Spleen (tissue), 11 donors: ENCODE measurements around the gene GAPDHS. TPM values are rescaled to one million over a fixed set of nuclear protein-coding genes. Genes with fewer than 3 reads are reported as not detected.

Experiments used
- DNase-seq: peaks from one replicate; pipeline ENCODE4 v3.0.0-alpha.2; 2020
- H3K27ac ChIP-seq, 8 donors: fragments of 200-600 bp; sonication (generic) in 7 of 8; 1 replicate in 4 of 8; 2 replicates in 4 of 8; pipeline versions ENCODE4 v1.5.0 to v1.8.0; 2016 to 2021; ENCODE audit warnings: inconsistent platforms in 4 of 8, mild to moderate bottlenecking in 4 of 8, moderate library complexity in 1 of 8
- H3K27me3 ChIP-seq, 7 donors: fragments of 200-600 bp; sonication (generic) in 6 of 7; replicated peaks in 1 of 7; 1 replicate in 4 of 7; 2 replicates in 3 of 7; pipeline versions ENCODE4 v1.5.0 to v1.8.0; 2016 to 2021; ENCODE audit warnings: inconsistent platforms in 3 of 7, mild to moderate bottlenecking in 1 of 7
- H3K36me3 ChIP-seq, 6 donors: fragments of 200-600 bp; sonication (generic) in 5 of 6; 1 replicate in 4 of 6; 2 replicates in 2 of 6; pipeline versions ENCODE4 v1.5.0 to v1.8.0; 2016 to 2021; ENCODE audit warnings: inconsistent platforms in 2 of 6
- H3K4me1 ChIP-seq, 6 donors: fragments of 200-600 bp; sonication (generic) in 5 of 6; 1 replicate in 3 of 6; 2 replicates in 3 of 6; pipeline versions ENCODE4 v1.5.0 to v1.8.0; 2016 to 2021; ENCODE audit warnings: inconsistent platforms in 3 of 6
- H3K4me3 ChIP-seq, 8 donors: fragments of 200-600 bp; sonication (generic) in 7 of 8; 1 replicate in 4 of 8; 2 replicates in 4 of 8; pipeline versions ENCODE4 v1.5.0 to v1.8.0; 2016 to 2021; ENCODE audit warnings: inconsistent platforms in 4 of 8, mild to moderate bottlenecking in 4 of 8, moderate library complexity in 2 of 8
- H3K9me3 ChIP-seq, 8 donors: fragments of 200-600 bp; sonication (generic) in 7 of 8; 1 replicate in 4 of 8; 2 replicates in 4 of 8; pipeline versions ENCODE4 v1.5.0 to v1.8.0; 2016 to 2021; ENCODE audit warnings: inconsistent platforms in 4 of 8
- CTCF ChIP-seq, 11 experiments: fragments of 200-600 bp in 7 of 11; fragments of 450-650 bp in 4 of 11; sonication (generic) in 4 of 11; IDR thresholded peaks in 8 of 11; conservative IDR thresholded peaks in 3 of 11; 1 replicate in 7 of 11; 2 replicates in 4 of 11; pipeline versions ENCODE4 v1.4.0 to v1.8.0; 2016 to 2021; ENCODE audit warnings: antibody characterized with exemption in 11 of 11, inconsistent platforms in 4 of 11, mild to moderate bottlenecking in 1 of 11
- POLR2A ChIP-seq, 3 donors: fragments of 450-650 bp; IDR thresholded peaks; one replicate each; pipeline ENCODE4 v1.5.1; 2017; ENCODE audit warnings: antibody characterized with exemption in 3 of 3, mild to moderate bottlenecking in 1 of 3
- POLR2AphosphoS5 ChIP-seq, 3 donors: sonication (generic); formaldehyde crosslinking; IDR thresholded peaks; one replicate each; pipeline ENCODE4 v1.5.1; 2017; ENCODE audit warnings: antibody characterized with exemption in 3 of 3
- WGBS, 5 donors: extraction: QIAGEN DNeasy Blood & Tissue Kit in 3 of 5; methylation state at CpG; one replicate each; pipeline versions ENCODE4 v1.1.5 to v1.1.7; 2013 to 2018; 5-methylcytosine and 5-hydroxymethylcytosine counted together
- intact Hi-C: fragments of 100-400 bp; cut with DNase I; formaldehyde crosslinking; loops from one replicate; pipeline ENCODE4 v1.15.0; 2023; ENCODE audit warnings: low total_unique reads
- polyA plus RNA-seq, 3 donors: library from polyadenylated mRNA; stranded (reverse); fragments of 200-250 nt; gene quantifications; one replicate each; pipeline ENCODE4 v1.2.1, GENCODE V29; 2013
- total RNA-seq, 7 donors: library from RNA; depleted of rRNA in 3 of 7; stranded (reverse); fragments of >200 nt in 3 of 7; fragmentation: NEBNext Ultra II Directional in 4 of 7; extraction: Animal tissue kit (Norgen Biotek cat#: 25700) in 4 of 7; gene quantifications; one replicate each; pipeline versions ENCODE4 v1.1.0 to v1.2.1, GENCODE V29; 2016 to 2021
- donor health status: healthy with polysubstance abuse.
- donor health status: DM: no; HTN: no; CAD: no; lungs with moderate emphysema.
- donor health status: DM: no; HTN: no; CAD: no.
- donor health status: Bipolar disorder and iron deficiency.
- donor health status: healthy.
- donor health status: DM: no; HTN: no; CAD: no.
- donor health status: DM: yes; HTN: yes; CAD: no.

GAPDHS gene
- total and polyA plus RNA-seq, 10 donors: 0.13 to 0.17 (median 0.14) TPM; not detected in 7

DNA sequence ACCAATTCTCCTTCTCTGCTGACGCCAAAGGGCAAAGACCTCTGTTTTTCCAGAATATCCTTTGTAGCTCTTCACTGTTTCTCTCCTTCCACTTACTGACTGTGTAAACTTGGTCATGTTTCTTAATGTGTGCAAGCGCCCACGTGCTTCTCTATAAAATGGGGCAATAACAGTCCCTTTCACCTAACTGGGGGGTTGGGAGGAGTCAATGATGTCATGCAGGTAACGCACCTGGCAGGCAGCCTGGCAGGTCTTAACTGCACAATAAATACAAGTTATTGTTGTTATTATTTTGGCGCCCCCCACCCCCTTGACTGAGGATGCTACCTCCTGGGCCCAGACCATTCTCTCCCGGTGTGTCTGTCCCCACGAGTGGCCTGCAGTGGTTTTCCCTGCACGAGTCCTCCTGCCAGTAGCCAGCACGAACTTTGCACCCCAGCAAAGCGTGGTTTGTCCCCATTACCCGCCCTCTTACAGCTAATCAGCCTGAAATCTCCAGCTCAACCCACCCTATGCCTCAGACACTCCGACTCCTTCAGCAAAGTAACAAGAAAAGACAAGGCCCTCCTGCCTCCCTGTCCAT, 10.4 kb upstream of the GAPDHS start:
- H3K36me3 ChIP-seq: no peaks in the 10 kb centered on the region
- TF ChIP-seq POLR2A (IDR thresholded peaks at IDR 0.05) (no peak), POLR2AphosphoS5 (IDR thresholded peaks at IDR 0.05) (no peak), CTCF (IDR thresholded peaks at IDR 0.05 in 8 of 11, conservative IDR thresholded peaks at IDR 0.05 in 3 of 11) (no peak)
- H3K9me3 ChIP-seq: no peaks in the 10 kb centered on the region
- H3K4me1 ChIP-seq: no peaks in the 10 kb centered on the region
- H3K27me3 ChIP-seq: peaks cover 0 to 40% (median 0%) of the 10 kb centered on the region in 7 donors
- intact Hi-C loops: no loop called here
- no peak overlapping the region for H3K4me3 ChIP-seq
- 76 to 93% (median 82%) methylated on average over 12 of the region's 12 CpGs for WGBS, 5 donors
- DNase-seq: no peak
- H3K27ac ChIP-seq: no peak overlapping the region

DNA sequence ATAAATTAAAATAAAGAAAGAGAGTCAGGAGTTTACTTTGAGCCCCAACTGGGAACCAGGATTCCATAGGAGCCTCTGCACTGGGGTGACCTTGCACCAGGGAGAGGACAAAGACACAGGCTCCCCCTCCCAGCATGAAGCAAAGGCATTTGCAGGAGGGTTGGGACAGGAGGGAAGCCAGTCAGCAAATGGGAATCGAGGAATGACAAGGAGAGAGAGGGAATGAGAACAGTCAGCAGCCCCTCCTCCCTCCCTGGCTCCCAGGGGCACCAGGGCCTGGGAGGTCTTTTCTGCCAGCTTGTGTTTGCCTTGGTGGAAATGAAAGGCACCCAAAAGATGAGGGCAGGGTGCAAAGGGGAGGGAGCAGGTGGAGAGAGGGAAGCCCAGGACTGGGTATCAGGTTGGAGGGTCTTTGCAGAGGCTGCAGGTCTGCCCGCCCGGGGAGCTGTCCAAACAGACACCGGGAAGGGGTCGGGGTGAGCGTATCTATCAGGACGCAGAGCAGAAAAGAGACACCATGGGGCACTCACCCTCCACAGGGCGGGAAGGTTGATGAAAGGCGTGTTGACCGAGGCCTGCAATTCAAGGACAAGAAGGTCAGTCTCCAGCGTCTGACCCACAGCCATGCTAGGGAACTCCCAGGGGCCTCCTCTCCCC, 8.9 kb upstream of the GAPDHS start:
- Histone ChIP-seq H3K4me3 (no peak overlapping the region), H3K27me3 (peaks cover 0 to 52% (median 3%) of the 10 kb centered on the region in 7 donors), H3K27ac (no peak overlapping the region), H3K36me3 (no peaks in the 10 kb centered on the region), H3K9me3 (no peaks in the 10 kb centered on the region), H3K4me1 (no peaks in the 10 kb centered on the region)
- intact Hi-C loops: no loop called here
- no peak for DNase-seq
- TF ChIP-seq CTCF (IDR thresholded peaks at IDR 0.05 in 8 of 11, conservative IDR thresholded peaks at IDR 0.05 in 3 of 11): no peak
- TF ChIP-seq POLR2AphosphoS5 (IDR thresholded peaks at IDR 0.05): no peak
- TF ChIP-seq POLR2A (IDR thresholded peaks at IDR 0.05): no peak
- 33 to 65% (median 56%) methylated on average over 8 to 11 of the region's 11 CpGs for WGBS, 5 donors

DNA sequence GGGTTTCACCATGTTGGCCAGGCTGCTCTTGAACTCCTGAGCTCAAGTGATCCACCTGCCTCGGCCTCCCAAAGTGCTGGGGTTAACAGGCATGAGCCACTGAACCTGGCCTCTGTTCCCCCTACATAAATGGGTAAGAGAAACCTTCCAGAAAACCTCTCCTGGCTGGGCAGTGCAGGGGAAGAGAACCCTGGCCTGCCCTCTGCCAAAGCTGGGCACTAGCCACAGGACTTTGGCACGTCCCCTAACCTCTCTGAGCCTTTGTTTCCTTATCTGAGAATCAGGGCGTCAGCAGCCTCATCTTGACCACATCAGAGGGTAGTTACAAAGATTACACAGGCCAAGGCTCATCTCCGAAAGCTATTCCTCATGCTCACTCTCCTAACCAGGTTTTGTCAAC, 7.4 kb upstream of the GAPDHS start:
- peaks cover 0 to 68% (median 6%) of the 10 kb centered on the region in 7 donors for H3K27me3 ChIP-seq
- TF ChIP-seq POLR2AphosphoS5 (IDR thresholded peaks at IDR 0.05) (no peak), CTCF (IDR thresholded peaks at IDR 0.05 in 8 of 11, conservative IDR thresholded peaks at IDR 0.05 in 3 of 11) (no peak), POLR2A (IDR thresholded peaks at IDR 0.05) (no peak)
- H3K4me1 ChIP-seq: no peaks in the 10 kb centered on the region
- H3K36me3 ChIP-seq: no peaks in the 10 kb centered on the region
- WGBS, 5 donors: 66 to 86% (median 71%) methylated on average over 4 of the region's 4 CpGs
- H3K27ac ChIP-seq: no peak overlapping the region
- DNase-seq: no peak
- H3K9me3 ChIP-seq: no peaks in the 10 kb centered on the region
- intact Hi-C loops: no loop called here
- H3K4me3 ChIP-seq: no peak overlapping the region

DNA sequence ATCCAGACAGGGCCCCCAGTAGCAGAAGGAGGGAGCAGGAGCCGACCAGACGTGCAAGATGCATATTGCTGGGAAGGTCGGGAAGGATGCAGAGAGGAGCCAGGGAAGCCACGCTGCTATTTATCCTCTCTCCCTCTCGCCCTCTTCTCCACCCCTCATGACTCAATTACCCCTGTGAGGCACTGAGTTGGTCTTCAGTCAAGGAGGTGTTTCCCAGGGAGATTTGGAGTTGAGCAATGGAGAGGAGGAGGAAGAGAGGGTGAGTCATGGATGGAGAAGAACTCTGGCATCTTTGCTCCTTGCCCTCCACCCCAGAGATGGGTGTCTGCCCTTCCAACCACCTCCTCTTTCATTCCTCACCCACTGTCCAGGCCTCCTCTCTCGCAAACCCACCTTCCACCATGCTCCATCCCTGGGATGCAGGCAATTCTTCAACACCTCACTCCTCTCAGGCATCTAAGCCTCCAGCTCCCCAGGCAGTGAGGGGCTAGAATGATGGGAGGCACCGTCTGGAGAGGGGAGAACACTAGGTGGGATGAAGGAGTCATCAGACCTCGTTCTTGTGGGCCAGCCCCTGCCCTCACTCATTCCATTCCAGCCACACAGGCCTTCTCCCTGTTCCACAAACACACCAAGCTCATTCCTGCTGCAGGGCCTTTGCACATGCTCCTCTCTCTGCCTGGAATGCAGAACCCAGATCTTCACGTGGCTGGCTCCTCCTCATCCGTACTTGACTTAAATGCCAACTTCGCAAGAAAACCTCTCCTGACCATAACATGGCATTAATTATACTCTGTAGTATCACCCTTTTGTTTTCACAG, 4.8 kb upstream of the GAPDHS start, which contains the start of gene SBSN:
Gene SBSN, minus strand, starts transcription at position 94 of the 821 bp plus-strand sequence. Its CDS starts 30 bp downstream, at position 64.
- H3K36me3 ChIP-seq: no peaks in the 10 kb centered on the region
- H3K9me3 ChIP-seq: no peaks in the 10 kb centered on the region
- peaks cover 0 to 93% (median 13%) of the 10 kb centered on the region in 7 donors for H3K27me3 ChIP-seq
- WGBS, 5 donors: 74 to 86% (median 81%) methylated on average over 11 of the region's 11 CpGs
- no peak within 1 kb of the TSS for H3K27ac ChIP-seq
- no peak within 1 kb of the TSS for H3K4me3 ChIP-seq
- no peak for TF ChIP-seq POLR2AphosphoS5 (IDR thresholded peaks at IDR 0.05)
- no peak for TF ChIP-seq CTCF (IDR thresholded peaks at IDR 0.05 in 8 of 11, conservative IDR thresholded peaks at IDR 0.05 in 3 of 11)
- peaks cover 0 to 6% (median 5%) of the 10 kb centered on the region in 6 donors for H3K4me1 ChIP-seq
- no peak for DNase-seq
- intact Hi-C loops: no loop called here
